Activated T-helper 9 cell treated with anti-CD3 and anti-CD28 coated beads, Interleukin-2, amount 50 U/mL, for 16 hours (primary cell): Measurements from ENCODE around the gene TRPM3.

ENCODE experiments used
- DNase-seq: peaks from one replicate; pipeline ENCODE4 v3.0.0-alpha.2; 2020; ENCODE audit warnings: low read depth

Gene TRPM3

DNA sequence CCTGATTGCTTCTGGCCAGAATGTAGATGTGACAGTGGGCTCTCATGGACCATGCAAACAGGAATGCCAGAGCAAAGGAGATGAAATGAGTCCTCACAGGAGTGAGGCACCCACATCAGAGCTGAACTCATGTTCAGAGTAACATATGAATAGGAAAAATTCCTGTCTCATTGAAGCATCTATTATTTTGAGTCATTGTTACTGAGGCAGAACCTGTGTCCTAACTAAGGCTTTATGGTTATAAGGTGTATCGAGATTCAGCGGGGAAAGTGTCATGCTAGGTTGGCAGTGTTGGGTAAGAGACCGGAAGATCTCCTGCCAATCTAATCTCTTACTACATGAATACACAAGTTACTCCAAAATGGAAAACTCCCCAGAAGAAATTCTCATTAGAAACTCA is 304.1 kb downstream of the TRPM3 start:
- no peak for DNase-seq

GRCh38 chr9:70816891-70817290 is 304.5 kb downstream of the TRPM3 start:
- DNase-seq, result no peak

DNA sequence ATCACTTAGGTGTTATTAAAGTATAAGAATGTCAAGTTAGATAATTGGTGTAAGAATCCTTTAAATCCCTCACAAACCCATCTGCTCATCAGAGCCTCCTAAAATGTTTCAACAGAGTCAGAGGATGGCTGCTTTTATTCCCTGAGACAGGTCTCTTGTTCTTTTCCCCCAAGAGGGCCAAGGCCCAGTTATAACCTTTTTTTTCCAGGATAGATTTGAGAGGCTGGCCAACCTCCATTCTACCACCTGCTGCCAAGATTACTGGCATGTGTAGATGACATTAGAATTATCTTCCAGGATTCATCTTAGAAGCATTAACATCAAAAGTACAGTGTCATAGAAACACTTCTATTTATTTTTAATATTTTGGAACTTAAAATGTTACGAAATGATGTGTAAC is 305.1 kb downstream of the TRPM3 start:
- DNase-seq, result no peak

DNA sequence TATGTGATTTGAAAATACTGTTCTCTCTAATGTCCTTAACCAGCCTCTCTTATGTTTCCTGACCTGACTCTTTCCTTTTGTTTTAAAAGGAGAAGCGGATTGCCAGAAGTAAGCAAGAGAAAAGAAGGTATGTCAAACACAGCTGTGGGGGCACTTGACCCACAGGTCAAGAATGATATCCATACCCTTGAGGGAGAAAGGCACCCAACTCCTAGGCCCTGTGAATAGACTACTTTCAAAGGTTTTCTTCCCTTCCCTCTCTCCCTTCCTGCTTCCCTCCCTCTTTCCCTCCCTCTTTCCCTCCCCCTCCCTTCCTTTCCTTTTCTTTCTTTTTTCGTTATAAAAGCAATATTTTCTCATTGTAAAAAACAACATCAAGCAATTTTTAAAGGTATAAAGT is 306.8 kb downstream of the TRPM3 start:
- no peak for DNase-seq

DNA sequence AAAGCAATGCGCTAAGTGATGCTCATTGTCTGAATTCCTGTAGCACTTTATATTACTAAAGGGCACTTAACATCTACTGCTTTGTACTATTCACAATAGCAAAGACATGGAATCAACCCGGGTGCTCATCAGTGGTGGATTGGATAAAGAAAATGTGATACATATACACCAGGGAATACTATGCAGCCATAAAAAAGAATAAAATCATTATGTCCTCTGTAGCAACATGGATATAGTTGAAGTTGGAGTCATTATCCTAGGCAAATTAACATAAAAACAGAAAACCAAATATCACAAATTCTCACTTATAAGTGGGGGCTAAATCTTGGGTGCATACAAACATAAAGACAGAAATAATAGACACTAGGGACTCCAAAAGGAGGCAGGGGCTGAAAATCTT is 308.3 kb downstream of the TRPM3 start:
- no peak for DNase-seq

DNA sequence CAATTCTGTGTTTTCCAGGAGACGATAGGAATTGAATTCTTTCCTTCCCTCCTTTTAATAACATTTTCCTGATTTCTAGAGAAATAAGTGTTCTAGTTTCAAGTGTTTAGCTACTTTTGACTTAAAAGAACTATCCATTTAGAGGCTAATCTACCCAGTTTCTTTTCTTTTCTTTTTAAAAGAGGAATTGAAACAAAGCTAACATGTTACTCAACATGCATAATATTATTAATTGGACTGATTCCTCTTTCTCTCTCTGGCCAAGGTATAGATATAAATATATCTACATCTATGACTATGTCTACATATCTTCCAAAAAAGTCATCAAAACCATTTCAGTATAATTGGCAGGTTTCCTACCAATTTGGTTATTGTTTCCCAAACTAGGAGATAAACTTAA is 309.8 kb downstream of the TRPM3 start:
- no peak for DNase-seq

DNA sequence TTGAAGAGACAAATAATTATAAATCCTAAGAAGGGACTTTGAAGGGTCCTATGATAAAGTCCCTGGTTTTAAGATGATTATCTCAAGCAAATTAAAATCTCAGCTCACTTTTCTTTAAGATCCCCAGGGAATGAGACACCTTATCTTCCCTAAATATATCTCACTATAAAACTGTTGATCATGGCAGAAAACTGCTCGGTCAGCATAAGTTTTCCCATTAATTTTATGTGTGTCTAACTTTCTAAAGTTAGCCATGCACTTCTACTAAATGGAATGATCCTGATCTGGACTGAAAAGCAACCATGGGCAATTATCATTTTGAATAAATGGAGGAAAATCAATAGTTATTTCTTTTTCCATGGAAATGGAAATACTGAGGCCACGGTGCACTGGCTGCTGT is 314.5 kb downstream of the TRPM3 start:
- DNase-seq, result no peak

GRCh38 chr9:70805949-70806348 is 315.5 kb downstream of the TRPM3 start:
- DNase-seq, result no peak

DNA sequence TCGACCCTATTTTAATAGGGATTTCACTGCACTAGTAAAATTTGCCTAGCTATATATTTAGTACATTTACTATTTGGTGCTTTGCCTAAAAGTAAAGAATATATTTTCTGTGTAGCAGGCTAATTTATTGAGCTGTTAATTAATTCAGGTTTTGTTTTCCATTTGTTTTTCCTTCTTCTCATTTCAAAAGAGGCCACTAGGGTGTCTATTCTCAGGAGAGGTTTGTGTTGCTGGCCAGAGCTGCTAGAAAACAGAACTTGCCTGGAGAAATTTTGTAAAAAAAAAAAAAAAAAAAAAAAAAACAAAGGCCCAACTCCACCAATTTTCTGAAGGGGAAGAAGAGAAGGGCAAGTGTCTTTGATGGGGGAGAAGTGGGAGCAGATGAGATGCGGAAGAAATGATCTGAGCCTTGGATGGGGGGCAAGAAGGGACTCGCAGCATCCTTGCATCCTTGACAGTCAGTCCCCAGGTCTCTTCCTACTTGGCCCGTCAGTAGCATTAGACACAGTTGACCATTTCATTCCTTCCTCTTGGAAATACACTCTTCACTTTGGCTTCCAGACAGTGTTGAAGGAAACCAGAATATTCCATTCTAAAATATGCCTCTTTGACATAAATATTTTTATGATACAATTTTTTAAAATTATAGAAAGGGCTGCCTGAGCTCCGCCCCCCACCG is 318.5 kb downstream of the TRPM3 start:
- no peak for DNase-seq

DNA sequence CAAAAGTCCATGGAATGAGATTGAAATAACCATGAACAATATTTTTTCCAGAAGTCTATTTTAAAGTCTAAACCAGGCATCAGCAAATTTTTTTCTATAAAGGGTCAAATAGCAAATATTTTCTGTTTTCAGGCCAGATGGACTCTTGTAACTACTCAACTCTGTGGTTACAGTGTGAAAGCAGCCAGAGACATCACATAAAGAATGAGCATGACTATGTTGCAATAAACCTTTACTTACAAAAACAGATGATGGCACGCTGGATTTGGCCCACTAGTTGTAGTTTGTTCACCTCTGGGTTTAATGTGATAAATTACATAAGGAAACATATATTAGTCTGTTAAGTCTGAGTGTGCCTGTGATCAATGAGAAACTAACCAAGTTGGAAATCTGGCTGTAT is 319.2 kb downstream of the TRPM3 start:
- DNase-seq, result no peak

DNA sequence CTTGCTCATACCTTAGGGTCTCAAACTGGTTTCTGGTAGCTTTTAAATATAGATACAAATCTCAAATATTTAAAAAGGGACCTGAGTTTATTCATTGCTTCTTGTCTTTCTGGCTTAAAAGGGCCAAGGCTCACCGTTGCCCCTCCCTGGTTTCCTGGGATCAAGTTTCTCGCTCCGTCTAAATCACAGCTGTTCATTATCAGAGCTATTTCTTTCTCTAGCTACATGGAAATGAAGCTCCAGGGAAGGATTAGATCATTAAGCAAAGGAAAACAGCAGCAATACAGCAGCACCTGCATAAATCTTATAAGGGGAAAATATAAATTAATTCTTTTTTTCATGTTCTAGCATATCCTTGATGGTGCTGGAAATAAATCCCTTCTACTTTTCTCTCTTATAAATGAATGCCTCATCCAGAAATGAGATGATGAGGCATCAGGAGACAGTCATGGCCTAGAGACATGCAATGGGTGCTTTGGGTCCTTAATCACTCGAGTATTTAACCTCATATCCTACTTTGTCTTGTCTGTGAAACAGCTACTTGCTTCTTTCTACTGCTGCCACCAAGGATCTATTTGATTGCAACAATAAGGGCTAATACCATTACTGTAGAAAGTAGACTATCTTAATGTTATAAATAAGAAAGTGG is 320.1 kb downstream of the TRPM3 start:
- no peak for DNase-seq

DNA sequence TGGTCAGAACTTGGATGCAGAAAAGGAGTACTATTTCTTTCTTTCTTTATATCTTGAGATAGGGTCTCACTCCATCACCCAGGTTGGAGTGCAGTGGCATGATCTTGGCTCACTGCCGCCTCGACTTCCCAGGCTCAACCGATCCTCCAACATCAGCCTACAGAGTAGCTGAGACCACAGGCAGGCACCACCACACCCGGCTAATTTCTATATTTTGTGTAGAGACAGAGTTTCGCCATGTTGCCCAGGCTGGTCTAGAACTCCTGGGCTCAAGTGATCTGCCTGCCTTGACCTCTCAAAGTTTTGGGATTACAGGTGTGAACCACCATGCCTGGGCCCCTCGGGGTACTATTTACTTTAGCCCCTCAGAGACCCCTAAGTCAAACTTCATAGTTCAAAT is 323.4 kb downstream of the TRPM3 start:
- no peak for DNase-seq

- DNase-seq, result no peak
These were observed 325.6 kb downstream of the TRPM3 start for GRCh38 chr9:70795841-70796240.

DNA sequence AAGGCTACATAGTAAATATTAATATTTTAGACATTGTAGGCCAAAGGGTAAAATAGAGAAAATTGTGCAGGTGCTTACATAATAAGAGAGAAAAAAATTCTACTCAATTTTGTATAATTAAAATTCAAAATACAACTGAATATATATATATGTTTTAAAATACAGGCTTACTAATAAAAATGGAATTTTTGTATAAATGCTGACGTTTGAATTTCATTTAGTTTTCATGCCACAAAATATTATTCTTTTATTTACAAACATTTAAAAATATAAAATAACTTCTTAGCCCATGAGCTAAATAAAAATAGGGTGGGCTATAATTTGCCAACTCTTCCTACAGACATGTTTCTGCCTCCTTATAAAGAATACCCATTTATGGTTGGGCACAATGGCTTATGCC is 328.6 kb downstream of the TRPM3 start:
- DNase-seq, result no peak

DNA sequence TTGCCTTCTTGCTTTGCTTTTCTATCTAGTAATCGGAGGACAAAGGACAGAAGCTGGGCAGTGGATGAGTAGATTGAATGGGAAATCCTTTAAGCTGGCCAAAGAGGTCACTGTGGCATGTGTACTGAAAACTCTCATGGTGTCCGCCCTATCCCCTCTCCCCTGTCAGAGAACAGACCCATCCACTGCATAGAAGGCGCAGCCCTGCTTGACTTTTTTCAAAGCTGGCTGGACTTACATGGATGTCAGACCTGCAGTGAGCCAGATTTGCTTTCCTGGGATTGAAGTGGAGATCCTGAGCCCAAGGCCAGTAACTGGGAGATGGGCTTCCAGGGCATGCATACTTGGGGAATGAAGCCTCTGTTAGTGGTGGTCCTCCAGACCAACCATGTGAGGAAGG is 329.5 kb downstream of the TRPM3 start:
- DNase-seq, result no peak

DNA sequence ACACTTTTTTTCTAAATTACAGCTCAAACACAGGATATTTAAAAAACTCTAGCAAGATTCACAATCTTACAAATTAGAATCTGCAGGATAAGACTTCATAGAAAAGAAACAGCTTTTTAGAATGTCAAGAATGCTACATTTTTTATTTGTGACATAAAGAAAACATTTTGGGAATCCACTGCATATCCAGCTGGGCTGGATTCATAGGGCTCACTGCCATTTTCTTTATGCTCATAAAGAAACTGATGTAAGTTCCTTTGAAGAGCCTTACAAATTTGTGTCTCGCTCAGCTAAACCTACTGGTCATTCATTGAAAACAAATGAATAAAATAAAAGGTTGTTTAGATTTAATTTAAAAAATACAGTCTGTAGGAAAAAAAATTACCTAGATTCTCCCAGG is 332.3 kb downstream of the TRPM3 start:
- DNase-seq, result no peak

DNA sequence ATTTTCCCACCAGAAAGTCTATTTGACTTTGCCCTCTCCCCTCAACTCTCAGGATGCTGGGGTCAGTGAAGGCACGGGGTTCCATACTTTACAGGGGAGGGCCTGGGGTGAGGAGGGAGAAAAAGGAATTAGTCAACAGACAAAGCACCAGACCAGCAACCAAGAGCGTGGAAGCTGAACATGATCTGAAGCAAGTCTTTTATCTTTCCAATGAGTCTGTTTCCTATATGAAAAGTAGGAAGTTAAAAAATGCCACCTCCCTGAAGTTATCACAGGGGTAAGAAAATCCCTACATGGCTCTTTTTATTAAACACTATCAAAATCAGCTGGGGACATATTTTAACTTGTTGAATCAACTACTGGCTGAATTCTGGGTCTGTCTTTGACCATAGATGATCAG is 337.0 kb downstream of the TRPM3 start:
- no peak for DNase-seq

DNA sequence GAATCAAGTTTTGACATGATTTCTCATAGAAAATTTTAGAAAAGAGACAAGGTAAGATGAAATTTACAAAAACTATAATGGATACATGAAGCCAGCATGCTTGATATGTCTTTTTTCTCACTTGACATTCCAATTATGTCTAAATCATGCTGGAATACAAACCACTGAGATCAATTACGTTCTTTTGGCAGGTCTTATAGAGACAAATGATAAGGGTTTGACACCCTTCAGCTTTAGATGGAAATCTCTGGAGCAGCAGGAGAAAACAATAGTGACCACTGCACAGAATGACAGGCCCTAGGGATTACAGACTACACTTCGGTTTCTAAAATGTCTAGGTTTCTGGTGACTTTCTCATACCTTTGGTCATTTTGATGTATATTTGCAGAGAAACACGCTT is 342.9 kb downstream of the TRPM3 start:
- DNase-seq, result no peak

GRCh38 chr9:70773579-70773978 is 347.8 kb downstream of the TRPM3 start:
- DNase-seq, result no peak

DNA sequence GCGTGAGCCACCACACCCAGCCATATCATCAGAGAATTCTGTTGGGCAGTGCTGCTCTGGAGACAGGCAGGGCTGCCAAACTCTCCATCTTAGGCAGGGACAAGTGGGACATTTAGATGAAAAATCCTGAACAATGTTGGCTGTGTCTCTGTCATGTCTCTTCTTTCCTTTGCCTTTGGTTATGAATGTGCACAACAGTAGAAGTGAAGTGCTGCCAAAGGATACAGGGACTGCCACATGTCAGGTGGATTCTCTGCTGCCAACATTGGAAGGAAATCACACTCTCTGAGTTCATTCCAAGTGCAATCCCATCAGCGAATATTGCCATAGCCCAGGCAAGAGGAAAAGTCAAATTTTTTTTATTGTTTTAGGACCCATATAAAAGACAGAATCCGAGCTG is 348.8 kb downstream of the TRPM3 start:
- DNase-seq, result no peak

GRCh38 chr9:70765946-70766345 is 355.5 kb downstream of the TRPM3 start:
- no peak for DNase-seq

DNA sequence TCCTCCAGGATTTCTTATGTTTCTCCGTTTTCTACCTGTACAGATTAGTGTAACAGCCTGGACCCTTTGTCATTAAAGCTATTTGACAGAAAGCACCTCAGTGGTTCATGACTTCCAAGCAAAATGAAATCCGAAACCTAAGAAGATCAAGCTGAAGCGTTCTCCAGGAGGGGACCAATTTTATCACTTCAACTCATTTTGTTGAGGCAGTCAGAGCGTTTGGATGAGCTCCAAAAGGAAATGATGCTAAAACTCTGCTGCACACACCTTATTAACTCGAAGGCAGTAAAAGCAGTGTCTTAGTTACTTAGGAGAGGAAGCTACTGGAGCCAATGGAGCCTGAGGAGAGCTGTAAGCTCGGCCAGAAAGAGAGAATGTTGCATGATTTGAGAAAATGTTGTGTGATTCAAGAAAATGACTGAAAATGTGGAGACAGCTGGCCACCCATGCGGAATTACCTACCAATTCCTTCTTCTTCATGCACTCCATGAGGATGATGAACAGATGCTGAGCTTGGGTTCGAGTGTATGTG is 360.2 kb downstream of the TRPM3 start:
- DNase-seq, result no peak

DNA sequence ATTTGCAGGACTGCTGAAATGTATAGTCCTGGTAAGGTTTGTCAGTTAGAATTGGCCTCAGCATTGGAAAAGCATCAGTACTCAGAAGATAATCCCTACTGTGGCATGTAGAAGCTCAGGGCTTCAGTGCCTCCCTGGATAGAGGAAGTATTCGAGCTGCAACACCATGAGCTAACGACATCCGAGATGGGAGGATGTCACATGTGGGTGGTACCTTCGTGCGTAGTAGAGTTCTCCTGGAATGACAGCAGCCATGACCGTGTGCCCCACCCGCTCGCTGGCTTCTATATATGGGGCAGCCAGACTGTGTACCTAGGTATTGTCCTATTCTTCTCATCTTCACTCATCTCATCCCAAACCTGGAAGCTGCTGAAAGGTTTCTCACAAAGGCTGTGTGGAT is 361.2 kb downstream of the TRPM3 start:
- DNase-seq, result no peak

DNA sequence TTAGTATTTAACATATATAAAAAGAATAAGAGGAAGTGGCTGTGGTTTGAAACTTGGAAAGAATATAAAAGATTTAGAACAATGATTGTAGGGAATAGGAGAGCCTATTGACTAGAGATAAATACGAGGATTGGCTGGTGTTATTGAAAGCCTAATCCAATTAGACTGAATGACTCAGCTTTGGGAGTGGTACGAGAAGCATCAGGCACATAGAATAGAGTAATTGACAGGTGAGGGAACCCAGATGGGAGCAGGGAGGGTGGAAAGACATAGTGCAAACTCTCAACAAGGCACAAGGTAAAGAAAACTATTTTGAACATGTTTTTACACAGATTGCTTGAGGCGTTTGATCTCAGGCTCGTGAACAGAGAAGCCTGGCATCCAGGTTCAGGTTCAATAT is 368.1 kb downstream of the TRPM3 start:
- DNase-seq, result no peak
